ENCODE measurements around the gene POFUT2.

Gene POFUT2

GRCh38 chr21:45304945-45305344 is 17.2 kb upstream of the POFUT2 start:
- H3K27me3 ChIP-seq (ENCODE audit: insufficient read depth, poor library complexity, severe bottlenecking), result no peaks in the 10 kb centered on the region
- H3K27ac ChIP-seq (replicated peaks), result no peak overlapping the region
- TF ChIP-seq CTCF (IDR thresholded peaks at IDR 0.05; ENCODE audit: insufficient read depth, low read length) (no peak), SPI1 (IDR thresholded peaks at IDR 0.05; ENCODE audit: borderline replicate concordance, low read depth) (no peak), POLR2AphosphoS5 (IDR thresholded peaks at IDR 0.05; ENCODE audit: low read depth) (no peak), REST (IDR thresholded peaks at IDR 0.05; ENCODE audit: insufficient replicate concordance, low read depth) (no peak), GABPA (IDR thresholded peaks at IDR 0.05; ENCODE audit: low read depth) (no peak)
- no peak overlapping the region for H3K4me3 ChIP-seq (replicated peaks; ENCODE audit: insufficient read depth, low read length)
- no peak for DNase-seq (ENCODE audit: low read depth in 1 of 2, low spot score in 1 of 2)

GRCh38 chr21:45304476-45304830 is 16.8 kb upstream of the POFUT2 start:
- Histone ChIP-seq H3K27me3 (ENCODE audit: insufficient read depth, poor library complexity, severe bottlenecking) (no peaks in the 10 kb centered on the region), H3K4me3 (replicated peaks; ENCODE audit: insufficient read depth, low read length) (no peak overlapping the region), H3K27ac (replicated peaks) (no peak overlapping the region)
- no peak for TF ChIP-seq GABPA (IDR thresholded peaks at IDR 0.05; ENCODE audit: low read depth)
- no peak for TF ChIP-seq POLR2AphosphoS5 (IDR thresholded peaks at IDR 0.05; ENCODE audit: low read depth)
- no peak for TF ChIP-seq SPI1 (IDR thresholded peaks at IDR 0.05; ENCODE audit: borderline replicate concordance, low read depth)
- TF ChIP-seq CTCF (IDR thresholded peaks at IDR 0.05; ENCODE audit: insufficient read depth, low read length), result no peak
- no peak for TF ChIP-seq REST (IDR thresholded peaks at IDR 0.05; ENCODE audit: insufficient replicate concordance, low read depth)
- DNase-seq (ENCODE audit: low read depth in 1 of 2, low spot score in 1 of 2), result no peak

- Histone ChIP-seq H3K27me3 (ENCODE audit: insufficient read depth, poor library complexity, severe bottlenecking) (no peaks in the 10 kb centered on the region), H3K27ac (replicated peaks) (no peak overlapping the region), H3K4me3 (replicated peaks; ENCODE audit: insufficient read depth, low read length) (no peak overlapping the region)
- DNase-seq (ENCODE audit: low read depth in 1 of 2, low spot score in 1 of 2), result no peak
- TF ChIP-seq GABPA (IDR thresholded peaks at IDR 0.05; ENCODE audit: low read depth) (no peak), POLR2AphosphoS5 (IDR thresholded peaks at IDR 0.05; ENCODE audit: low read depth) (no peak), SPI1 (IDR thresholded peaks at IDR 0.05; ENCODE audit: borderline replicate concordance, low read depth) (no peak), REST (IDR thresholded peaks at IDR 0.05; ENCODE audit: insufficient replicate concordance, low read depth) (no peak), CTCF (IDR thresholded peaks at IDR 0.05; ENCODE audit: insufficient read depth, low read length) (no peak)
Measured at GRCh38 chr21:45303751-45304475, 16.2 kb upstream of the POFUT2 start.
